IMR-90 (cell line): ENCODE measurements around the gene SERPING1. TPM values are rescaled to one million over a fixed set of nuclear protein-coding genes. Genes with fewer than 3 reads are reported as not detected.
A peak's percentile ranks its signal among the peaks of the same experiment; 100 is the strongest.

Source experiments
- ATAC-seq: fragments of 200-7000 bp; cut with Tn5 transposase; 2 replicates; pipeline ENCODE4 v1.9.1; 2020; ENCODE audit warnings: low read depth, mild to moderate bottlenecking, moderate library complexity
- BruUV-seq: library from RNA; stranded (reverse); fragments of 400-500 nt; replicated peaks from 2 replicates; lab custom pipeline; 2021; lab: Mats Ljungman, UMichigan
- CTCF ChIA-PET: fragments of 300-600 bp; formaldehyde crosslinking; extraction: SDS; loops from one replicate; lab custom pipeline; 2021; ENCODE audit warnings: antibody characterized with exemption; lab: Yijun Ruan, JAX
- POLR2A ChIA-PET: fragments of 300-600 bp; sonication (Branson Sonifier 250); formaldehyde crosslinking; loops from one replicate; lab custom pipeline; 2022; ENCODE audit warnings: antibody characterized with exemption; ENCODE audit not compliant: unreplicated experiment; lab: Charles Lee
- DNase-seq: peaks from one replicate; pipeline ENCODE4 v3.0.0; 2013
- H2AFZ ChIP-seq: replicated peaks from 2 replicates; pipeline ENCODE3; 2013; ENCODE audit warnings: low read length, mild to moderate bottlenecking; ENCODE audit not compliant: poor library complexity
- H2AK5ac ChIP-seq: 2 replicates; pipeline ENCODE4 v1.6.1; 2013; ENCODE audit warnings: low read depth, low read length, inconsistent platforms
- H2AK9ac ChIP-seq: replicated peaks from 2 replicates; pipeline ENCODE3; 2013; ENCODE audit warnings: mild to moderate bottlenecking, low read depth, low read length, moderate library complexity; ENCODE audit not compliant: poor library complexity
- H2BK120ac ChIP-seq: 2 replicates; pipeline ENCODE4 v1.6.1; 2013; ENCODE audit warnings: low read depth, low read length, inconsistent platforms
- H2BK15ac ChIP-seq: 3 replicates; pipeline ENCODE4 v1.6.1; 2013; ENCODE audit warnings: low read depth, low read length, inconsistent platforms
- H2BK20ac ChIP-seq: 2 replicates; pipeline ENCODE4 v1.6.1; 2013; ENCODE audit warnings: low read depth, mild to moderate bottlenecking, inconsistent platforms, low read length, moderate library complexity
- H2BK5ac ChIP-seq: 2 replicates; pipeline ENCODE4 v1.6.1; 2013; ENCODE audit warnings: mild to moderate bottlenecking, low read depth, low read length, inconsistent platforms; ENCODE audit not compliant: poor library complexity, severe bottlenecking
- H3K14ac ChIP-seq: replicated peaks from 2 replicates; pipeline ENCODE4 v1.6.1; 2013; ENCODE audit warnings: low read depth, low read length, inconsistent platforms
- H3K18ac ChIP-seq: 2 replicates; pipeline ENCODE4 v1.6.1; 2013; ENCODE audit warnings: low read depth, low read length, control low read depth
- H3K23ac ChIP-seq: 2 replicates; pipeline ENCODE4 v1.6.1; 2013; ENCODE audit warnings: low read depth, low read length, inconsistent platforms
- H3K27ac ChIP-seq: 2 replicates; pipeline ENCODE4 v1.5.1; 2013; ENCODE audit warnings: mild to moderate bottlenecking, control low read depth, low read length; ENCODE audit not compliant: insufficient read depth
- H3K27me3 ChIP-seq: 2 replicates; pipeline ENCODE4 v1.6.1; 2013; ENCODE audit warnings: low read length; ENCODE audit not compliant: control insufficient read depth, insufficient read depth
- H3K36me3 ChIP-seq: 2 replicates; pipeline ENCODE4 v1.6.1; 2013; ENCODE audit warnings: low read length, mixed read lengths; ENCODE audit not compliant: control insufficient read depth, insufficient read depth
- H3K4ac ChIP-seq: 2 replicates; pipeline ENCODE4 v1.6.1; 2013; ENCODE audit warnings: low read depth, low read length, inconsistent platforms
- H3K4me1 ChIP-seq: 2 replicates; pipeline ENCODE4 v1.6.1; 2013; ENCODE audit warnings: low read length, mixed read lengths; ENCODE audit not compliant: control insufficient read depth, insufficient read depth
- H3K4me2 ChIP-seq: 2 replicates; pipeline ENCODE4 v1.6.1; 2013; ENCODE audit warnings: low read depth, mild to moderate bottlenecking, control low read depth, low read length, moderate library complexity
- H3K4me3 ChIP-seq: 2 replicates; pipeline ENCODE4 v1.5.1; 2013; ENCODE audit warnings: low read depth, mild to moderate bottlenecking, control low read depth, low read length, moderate library complexity; ENCODE audit not compliant: insufficient read depth
- H3K56ac ChIP-seq: 2 replicates; pipeline ENCODE4 v1.6.1; 2013; ENCODE audit warnings: low read length, inconsistent platforms; ENCODE audit not compliant: insufficient read depth; ENCODE audit errors: extremely low read depth
- H3K79me1 ChIP-seq, 2 experiments: 2 replicates each; pipeline ENCODE4 v1.6.1; 2013; ENCODE audit warnings: low read length in 2 of 2, inconsistent platforms in 1 of 2, low read depth in 1 of 2
- H3K9ac ChIP-seq: 2 replicates; pipeline ENCODE4 v1.6.1; 2013; ENCODE audit warnings: low read depth, low read length, control low read depth
- H3K9me1 ChIP-seq: 2 replicates; pipeline ENCODE4 v1.6.1; 2013; ENCODE audit warnings: low read length, inconsistent platforms; ENCODE audit not compliant: insufficient read depth
- H3K9me3 ChIP-seq: 2 replicates; pipeline ENCODE4 v1.6.1; 2013; ENCODE audit warnings: low read length; ENCODE audit not compliant: control insufficient read depth, insufficient read depth
- H4K20me1 ChIP-seq: 2 replicates; pipeline ENCODE4 v1.6.1; 2013; ENCODE audit warnings: low read length, inconsistent platforms; ENCODE audit not compliant: insufficient read depth
- H4K5ac ChIP-seq: 2 replicates; pipeline ENCODE4 v1.6.1; 2013; ENCODE audit warnings: mild to moderate bottlenecking, low read depth, low read length, control low read depth
- H4K8ac ChIP-seq, 2 experiments: 2 replicates each; pipeline ENCODE4 v1.6.1; 2013; ENCODE audit warnings: low read depth in 2 of 2, low read length in 2 of 2, control low read depth in 1 of 2, inconsistent platforms in 1 of 2
- H4K91ac ChIP-seq: 2 replicates; pipeline ENCODE4 v1.6.1; 2013; ENCODE audit warnings: low read depth, low read length, inconsistent platforms; ENCODE audit not compliant: insufficient read depth
- BHLHE40 ChIP-seq: fragments of 150-350 bp; IDR thresholded peaks from 2 replicates; pipeline ENCODE4 v1.6.1; 2016; ENCODE audit warnings: mild to moderate bottlenecking, low read depth, low read length
- CEBPB ChIP-seq: IDR thresholded peaks from 2 replicates; pipeline ENCODE4 v1.6.1; 2012; ENCODE audit warnings: low read depth, low read length, improper control_type of control experiment
- CTCF ChIP-seq: conservative IDR thresholded peaks from 2 replicates; pipeline ENCODE4 v1.5.1; 2012; ENCODE audit warnings: mild to moderate bottlenecking, low read depth, low read length, improper control_type of control experiment
- FOS ChIP-seq: fragments of 150-350 bp; IDR thresholded peaks from 2 replicates; pipeline ENCODE4 v1.6.1; 2016; ENCODE audit warnings: low read depth, low read length
- MAFK ChIP-seq: IDR thresholded peaks from 2 replicates; pipeline ENCODE4 v1.6.1; 2012; ENCODE audit warnings: low read depth, low read length, improper control_type of control experiment
- MAZ ChIP-seq: IDR thresholded peaks from 2 replicates; pipeline ENCODE4 v1.6.1; 2012; ENCODE audit warnings: low read depth, mild to moderate bottlenecking, low read length, improper control_type of control experiment, moderate library complexity, borderline replicate concordance
- MXI1 ChIP-seq: IDR thresholded peaks from 2 replicates; pipeline ENCODE4 v1.6.1; 2012; ENCODE audit warnings: low read depth, mild to moderate bottlenecking, low read length, moderate library complexity, borderline replicate concordance
- NFE2L2 ChIP-seq: fragments of 150-350 bp; IDR thresholded peaks from 2 replicates; pipeline ENCODE4 v1.6.1; 2016; ENCODE audit warnings: low read depth, mild to moderate bottlenecking, low read length
- POLR2A ChIP-seq: IDR thresholded peaks from 2 replicates; pipeline ENCODE4 v1.6.1; 2012; ENCODE audit warnings: mild to moderate bottlenecking, low read depth, low read length
- RAD21 ChIP-seq: IDR thresholded peaks from 2 replicates; pipeline ENCODE4 v1.6.1; 2012; ENCODE audit warnings: low read length, improper control_type of control experiment
- RFX5 ChIP-seq: IDR thresholded peaks from 2 replicates; pipeline ENCODE4 v1.8.0; 2012; ENCODE audit warnings: low read depth, mild to moderate bottlenecking, low read length, moderate library complexity
- SMC3 ChIP-seq: fragments of 150-350 bp; IDR thresholded peaks from 2 replicates; pipeline ENCODE4 v1.6.1; 2016; ENCODE audit warnings: low read depth, mild to moderate bottlenecking, antibody characterized with exemption, low read length, moderate library complexity
- WGBS, 2 experiments: methylation state at CpG; one replicate each; pipeline versions ENCODE4 v1.1.5 to v1.1.7; 2013; ENCODE audit warnings: missing lambda C conversion rate in 2 of 2; ENCODE audit not compliant: insufficient read length in 1 of 2; ENCODE audit errors: extremely low coverage in 2 of 2; 5-methylcytosine and 5-hydroxymethylcytosine counted together
- dilution Hi-C: fragments of 300-500 bp; cut with HindIII; formaldehyde crosslinking; loops from one replicate; pipeline ENCODE4 v1.14.3; 2018; ENCODE audit warnings: low sequenced_read_pairs; ENCODE audit not compliant: unreplicated experiment
- in situ Hi-C: fragments of 300-500 bp; cut with MboI; formaldehyde crosslinking; loops from 3 replicates; pipeline ENCODE4 v1.14.3; 2019; ENCODE audit warnings: low sequenced_read_pairs, inconsistent platforms, mixed read lengths
- intact Hi-C: fragments of 100-400 bp; cut with micrococcal nuclease; formaldehyde crosslinking; loops from 2 replicates; pipeline ENCODE4 v1.10.0; 2022
- polyA plus RNA-seq, 3 experiments: library from polyadenylated mRNA; depleted of rRNA; stranded (reverse); fragments of >200 nt; gene quantifications; 2 replicates each; pipeline ENCODE4 v1.2.3, GENCODE V29; 2012; ENCODE audit warnings: low replicate concordance in 1 of 3
- total RNA-seq: library from RNA; depleted of rRNA; stranded (reverse); fragments of >200 nt; gene quantifications from 2 replicates; pipeline ENCODE4 v1.2.3, GENCODE V29; 2012
- TF ChIP-seq, protein P1 (sequence below): fragments of 150-350 bp; IDR thresholded peaks from 2 replicates; pipeline ENCODE4 v1.6.1; 2016; ENCODE audit warnings: low read depth, mild to moderate bottlenecking, low read length, moderate library complexity, borderline replicate concordance

Gene SERPING1
- total and polyA plus RNA-seq, 2 of the 4 experiments (the other 2 are of a cell fraction), result 2.0 to 30.7 TPM

- Histone ChIP-seq H2AK9ac (peak overlapping the region; percentile 22), H2BK20ac (peak overlapping the region; percentile 56), H4K20me1 (no peaks in the 10 kb centered on the region), H3K18ac (peak overlapping the region; percentile 5; the same call in 1 of the 2 replicates), H3K9me1 (peaks cover 4% of the 10 kb centered on the region; the same call in 1 of the 2 replicates), H3K27me3 (no peaks in the 10 kb centered on the region), H3K23ac (no peak overlapping the region), H3K4me3 (peak overlapping the region; percentile 80), H4K5ac (peak overlapping the region; percentile 36), H3K56ac (peak overlapping the region; percentile 29; the same call in 1 of the 2 replicates), H2AK5ac (peak overlapping the region; percentile 96), H3K9ac (peak overlapping the region; percentile 13), H3K4ac (peak overlapping the region; percentile 73), H2BK120ac (peak overlapping the region; percentile 49; the same call in 1 of the 2 replicates), H2AFZ (peak overlapping the region; percentile 98), H4K91ac (peak overlapping the region; percentile 54), H3K79me1 (peaks cover 4 to 25% of the 10 kb centered on the region in 2 experiments; a peak in 3 of 4 replicates), H3K9me3 (no peaks in the 10 kb centered on the region), H3K27ac (peak overlapping the region; percentile 83), H3K14ac (peak overlapping the region; percentile 61; the same call in 1 of the 2 replicates), H2BK15ac (peak overlapping the region; percentile 12; the same call in 1 of the 3 replicates), H3K36me3 (no peaks in the 10 kb centered on the region), H4K8ac (peak overlapping the region; percentile 27 to 59; a peak in 3 of 4 replicates), H2BK5ac (peak overlapping the region; percentile 61), H3K4me2 (peak overlapping the region; percentile 64), H3K4me1 (peaks cover 11% of the 10 kb centered on the region)
- dilution Hi-C loops, result no loop called here
- ChIA-PET POLR2A (interaction anchor here (1.6 kb wide), 1 partner anchor 72 kb away, joined by 4 read pairs; no protein-coding TSS in a partner anchor), CTCF (interaction anchor here (0.6 to 2.2 kb wide), 10 partner anchors 9 to 951 kb away, joined by 3 to 34 read pairs (median 4); no protein-coding TSS in a partner anchor)
- DNase-seq (peak; percentile 67), ATAC-seq (peak; percentile 1; the same call in 1 of the 2 replicates)
- TF ChIP-seq MXI1, result peak; percentile 76; the same call in 1 of the 2 replicates
- no peak for TF ChIP-seq MAFK
- no peak for TF ChIP-seq RFX5
- TF ChIP-seq POLR2A, result no peak
- TF ChIP-seq MAZ, result peak; percentile 34; the same call in 1 of the 2 replicates
- no peak for TF ChIP-seq BHLHE40
- no peak for TF ChIP-seq FOS
- TF ChIP-seq, protein P1, sequence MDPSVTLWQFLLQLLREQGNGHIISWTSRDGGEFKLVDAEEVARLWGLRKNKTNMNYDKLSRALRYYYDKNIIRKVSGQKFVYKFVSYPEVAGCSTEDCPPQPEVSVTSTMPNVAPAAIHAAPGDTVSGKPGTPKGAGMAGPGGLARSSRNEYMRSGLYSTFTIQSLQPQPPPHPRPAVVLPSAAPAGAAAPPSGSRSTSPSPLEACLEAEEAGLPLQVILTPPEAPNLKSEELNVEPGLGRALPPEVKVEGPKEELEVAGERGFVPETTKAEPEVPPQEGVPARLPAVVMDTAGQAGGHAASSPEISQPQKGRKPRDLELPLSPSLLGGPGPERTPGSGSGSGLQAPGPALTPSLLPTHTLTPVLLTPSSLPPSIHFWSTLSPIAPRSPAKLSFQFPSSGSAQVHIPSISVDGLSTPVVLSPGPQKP, result no peak
- no peak for TF ChIP-seq NFE2L2
- TF ChIP-seq CEBPB, result no peak
- TF ChIP-seq RAD21, result peak; percentile 79
- TF ChIP-seq SMC3, result peak; percentile 76; the same call in 1 of the 2 replicates
- TF ChIP-seq CTCF, result peak; percentile 90
- in situ Hi-C loops, result loop anchor here (5.0 kb wide), 1 partner anchor 74 kb away; no protein-coding TSS in a partner anchor
- BruUV-seq, result no TSS peak
- WGBS, 2 experiments, result no CpG with 5 or more reads among the region's 6 CpGs
- intact Hi-C loops, result loop anchor here (1.0 to 5.0 kb wide), 4 partner anchors 73 to 944 kb away; no protein-coding TSS in a partner anchor
Measured at GRCh38 chr11:57568330-57568766, 29.1 kb upstream of the SERPING1 start.
